ENCODE data around the gene APEX2. TPM values are rescaled to one million over a fixed set of nuclear protein-coding genes. Genes with fewer than 3 reads are reported as not detected.
A peak's percentile ranks its signal among the peaks of the same experiment; 100 is the strongest.
"Not testable (repeated sequence)": the region's sequence is repeated elsewhere in the genome, so short reads cannot be mapped to it uniquely, and the experiment has no call there.

APEX2 gene, protein sequence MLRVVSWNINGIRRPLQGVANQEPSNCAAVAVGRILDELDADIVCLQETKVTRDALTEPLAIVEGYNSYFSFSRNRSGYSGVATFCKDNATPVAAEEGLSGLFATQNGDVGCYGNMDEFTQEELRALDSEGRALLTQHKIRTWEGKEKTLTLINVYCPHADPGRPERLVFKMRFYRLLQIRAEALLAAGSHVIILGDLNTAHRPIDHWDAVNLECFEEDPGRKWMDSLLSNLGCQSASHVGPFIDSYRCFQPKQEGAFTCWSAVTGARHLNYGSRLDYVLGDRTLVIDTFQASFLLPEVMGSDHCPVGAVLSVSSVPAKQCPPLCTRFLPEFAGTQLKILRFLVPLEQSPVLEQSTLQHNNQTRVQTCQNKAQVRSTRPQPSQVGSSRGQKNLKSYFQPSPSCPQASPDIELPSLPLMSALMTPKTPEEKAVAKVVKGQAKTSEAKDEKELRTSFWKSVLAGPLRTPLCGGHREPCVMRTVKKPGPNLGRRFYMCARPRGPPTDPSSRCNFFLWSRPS
- total RNA-seq = 7.0 TPM
- long read RNA-seq, transcript APEX2-201 (6 exons, 3,245 nt) = major isoform, 26 of 27 reads
- long read RNA-seq, partial matches to known transcripts = 1 of 27 reads
- long read RNA-seq, other reads (novel, unspliced or antisense) = 0 of 27 reads

DNA sequence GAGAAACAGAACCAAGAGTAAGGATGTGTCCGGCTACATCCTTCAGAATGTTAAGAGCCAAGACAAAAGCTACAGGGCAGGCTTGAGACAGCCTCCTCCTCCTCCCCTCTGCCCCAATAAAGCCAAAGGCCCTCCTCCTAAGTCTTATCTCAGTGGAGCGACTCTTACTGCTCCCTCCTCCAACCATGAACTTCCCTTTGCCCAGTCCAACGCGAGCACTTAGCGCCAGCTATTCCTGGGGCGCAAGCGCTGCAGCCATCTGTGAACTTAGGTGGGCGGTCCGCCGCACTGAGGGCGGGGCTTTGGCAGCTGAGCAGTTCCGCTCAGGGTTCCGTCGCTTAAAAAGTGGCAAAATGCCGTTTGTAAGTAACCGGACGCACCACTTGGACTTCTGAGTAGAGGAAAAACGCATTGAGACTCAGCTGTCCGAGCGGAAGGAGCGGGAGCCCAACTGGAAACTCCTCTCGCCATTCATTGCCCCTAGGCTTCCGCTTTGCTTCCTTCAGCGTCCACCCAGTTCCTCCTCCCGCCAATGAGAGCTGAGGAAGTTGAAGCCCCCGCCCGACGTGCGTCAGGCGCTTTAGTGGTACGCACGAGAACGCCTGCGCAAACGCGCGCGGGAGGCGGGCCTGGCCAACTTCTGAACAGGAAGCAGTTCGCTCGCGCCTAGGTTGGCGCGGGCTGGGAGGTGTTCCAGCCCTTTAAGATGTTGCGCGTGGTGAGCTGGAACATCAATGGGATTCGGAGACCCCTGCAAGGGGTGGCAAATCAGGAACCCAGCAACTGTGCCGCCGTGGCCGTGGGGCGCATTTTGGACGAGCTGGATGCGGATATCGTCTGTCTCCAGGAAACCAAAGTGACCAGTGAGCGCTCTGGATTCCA, at the start of gene APEX2:
TSS of gene APEX2 (plus strand) at position 647 of the 882 bp plus-strand sequence. CDS start at position 707, 60 bp downstream.
- peak; percentile 95 for DNase-seq
- ATAC-seq (ENCODE audit: poor library complexity) = peak; percentile 98
- intact Hi-C loops (cut with DNase I) = no loop called here

DNA sequence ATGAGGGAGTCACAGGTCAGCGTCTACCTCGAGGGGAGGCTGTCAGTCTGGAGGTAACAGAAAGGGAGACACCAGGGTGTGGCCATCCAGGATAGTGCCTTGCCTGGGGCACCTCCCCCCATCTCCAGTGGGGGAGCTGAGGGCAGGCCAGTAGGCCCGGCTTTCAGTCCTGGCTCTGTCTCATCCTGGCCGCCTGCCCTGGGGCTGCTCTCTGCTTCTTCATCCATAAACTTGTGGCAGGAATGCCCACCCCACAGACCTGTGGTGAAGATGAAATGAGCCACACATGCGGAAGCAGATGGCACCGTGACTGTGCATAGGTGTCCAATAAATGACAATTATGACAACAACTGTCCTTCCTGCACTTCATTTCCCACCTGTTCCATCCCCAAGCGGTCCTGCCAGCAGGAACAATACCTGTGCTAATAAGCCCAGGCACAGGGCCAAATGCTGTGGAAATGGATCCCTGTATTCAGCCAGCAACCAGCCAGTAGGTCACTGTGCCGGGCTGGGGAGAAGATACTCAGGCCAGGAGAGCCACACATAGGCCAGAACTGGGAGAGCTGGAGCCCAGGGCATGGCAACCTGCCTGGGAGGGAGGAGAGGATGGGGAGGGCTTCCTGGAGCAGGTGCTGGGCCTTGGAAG, 49.3 kb upstream of the APEX2 start:
- DNase-seq (no peak), ATAC-seq (ENCODE audit: poor library complexity) (no peak)
- intact Hi-C loops (cut with DNase I) = no loop called here

DNA sequence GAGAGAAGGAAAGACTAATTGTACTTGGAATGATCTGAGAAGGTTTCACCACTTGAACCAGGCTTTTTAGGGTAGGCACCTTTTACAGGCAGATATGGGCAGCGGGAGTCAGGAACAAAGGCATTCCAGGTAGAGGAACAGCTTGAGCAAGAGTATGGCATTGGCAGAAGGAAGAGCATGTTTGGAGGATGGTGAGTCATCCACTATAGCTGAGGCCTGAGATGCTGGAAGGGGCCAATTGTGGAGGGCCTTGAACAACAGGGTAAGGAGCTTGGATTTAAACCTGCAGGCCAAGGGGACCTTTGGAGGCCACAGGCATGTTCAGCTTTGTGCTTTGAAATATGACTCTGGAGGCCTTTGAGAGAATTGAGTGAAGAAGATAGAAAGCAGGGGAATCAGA, 38.4 kb upstream of the APEX2 start:
- ATAC-seq (ENCODE audit: poor library complexity) = no peak
- intact Hi-C loops (cut with DNase I) = no loop called here
- no peak for DNase-seq

DNA sequence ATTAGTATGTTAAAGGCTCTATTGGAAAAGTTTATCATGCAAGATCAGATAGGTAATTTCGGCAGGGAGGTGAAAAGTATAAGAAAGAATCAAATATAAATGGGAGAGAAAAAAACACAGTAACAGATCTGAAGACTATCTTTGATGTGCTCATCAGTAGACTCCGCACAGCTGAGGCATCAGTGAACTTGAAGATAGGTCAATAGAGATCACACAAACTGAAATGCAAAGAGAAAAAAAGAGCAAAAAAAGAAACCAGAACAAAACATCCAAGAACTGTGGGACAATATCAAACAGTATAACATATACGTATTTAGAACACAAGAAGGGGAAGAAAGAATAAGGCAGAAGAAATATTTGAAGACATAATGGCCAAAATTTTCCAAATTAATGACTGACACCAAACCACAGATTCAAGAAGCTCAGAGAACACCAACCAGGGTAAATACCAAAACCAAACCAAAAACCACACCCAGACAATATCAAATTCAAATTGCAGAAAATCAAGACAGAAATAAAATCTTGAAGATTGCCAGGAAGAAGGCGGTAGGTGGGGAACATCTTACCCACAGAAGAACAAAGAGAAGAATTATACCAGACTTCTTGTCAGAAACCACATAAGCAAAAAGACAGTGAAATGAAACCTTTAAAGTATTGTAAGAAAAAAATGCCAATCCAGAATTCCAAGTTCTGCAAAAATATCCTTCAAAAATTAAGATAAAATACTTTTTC, 35.2 kb upstream of the APEX2 start:
- intact Hi-C loops (cut with DNase I) = no loop called here
- DNase-seq (no peak), ATAC-seq (ENCODE audit: poor library complexity) (no peak)

DNA sequence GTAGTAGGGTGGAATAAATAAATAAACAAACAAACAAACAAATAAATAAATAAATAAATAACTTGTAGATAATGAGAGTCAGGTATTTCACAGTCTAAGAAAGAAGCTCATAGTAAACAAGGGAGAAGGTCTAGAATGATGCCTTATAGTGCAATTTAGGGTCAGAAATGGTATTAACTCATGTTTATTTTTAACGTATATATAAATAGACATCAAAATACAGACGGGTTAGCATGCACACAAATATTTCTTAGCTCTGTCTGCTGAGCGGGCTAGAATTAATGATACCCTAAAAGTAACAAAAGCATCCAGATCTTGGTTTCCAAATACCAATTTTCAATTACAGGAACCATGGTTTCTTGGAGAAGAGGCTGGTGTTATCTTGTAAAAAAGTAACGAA, 22.8 kb upstream of the APEX2 start:
- intact Hi-C loops (cut with DNase I) = no loop called here
- DNase-seq (no peak), ATAC-seq (ENCODE audit: poor library complexity) (no peak)

DNA sequence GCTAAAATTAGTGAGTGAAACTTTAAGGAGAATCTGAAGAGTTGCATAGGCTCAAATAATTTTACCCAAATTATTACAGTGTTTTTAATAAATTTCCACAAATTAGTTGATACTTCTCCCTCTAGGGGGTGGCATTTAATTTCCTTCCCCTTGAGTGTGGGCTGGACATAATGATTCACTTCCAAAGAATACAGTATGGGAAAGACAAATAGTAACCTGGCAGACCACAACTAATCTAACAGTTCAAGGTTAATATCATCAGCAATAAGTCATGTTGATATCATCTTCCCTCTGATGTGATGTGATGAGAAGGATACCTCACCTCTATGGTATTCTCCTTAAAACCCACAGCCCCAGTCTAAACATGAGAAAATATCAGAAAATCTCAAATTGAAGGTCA, 21.7 kb upstream of the APEX2 start:
- no peak for ATAC-seq (ENCODE audit: poor library complexity)
- no peak for DNase-seq
- intact Hi-C loops (cut with DNase I) = no loop called here

DNA sequence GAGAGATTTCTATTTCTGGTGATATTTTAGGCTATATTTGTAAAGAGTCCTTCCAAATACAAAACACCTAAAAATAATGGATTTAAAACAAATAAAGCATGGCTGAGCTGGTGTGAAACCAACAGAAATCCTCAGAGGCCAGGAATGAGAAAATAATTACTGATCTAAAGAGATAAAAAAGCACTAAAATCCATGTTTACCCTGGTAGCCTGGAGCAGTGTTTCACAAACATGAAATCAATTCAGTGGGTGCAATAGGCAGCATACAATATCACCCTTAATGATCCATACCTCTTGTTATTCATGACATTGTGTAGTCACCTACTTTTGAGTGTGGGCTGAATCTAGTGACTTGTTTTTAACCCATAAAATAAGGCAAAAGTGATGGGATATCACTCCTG, 20.7 kb upstream of the APEX2 start:
- intact Hi-C loops (cut with DNase I) = no loop called here

DNA sequence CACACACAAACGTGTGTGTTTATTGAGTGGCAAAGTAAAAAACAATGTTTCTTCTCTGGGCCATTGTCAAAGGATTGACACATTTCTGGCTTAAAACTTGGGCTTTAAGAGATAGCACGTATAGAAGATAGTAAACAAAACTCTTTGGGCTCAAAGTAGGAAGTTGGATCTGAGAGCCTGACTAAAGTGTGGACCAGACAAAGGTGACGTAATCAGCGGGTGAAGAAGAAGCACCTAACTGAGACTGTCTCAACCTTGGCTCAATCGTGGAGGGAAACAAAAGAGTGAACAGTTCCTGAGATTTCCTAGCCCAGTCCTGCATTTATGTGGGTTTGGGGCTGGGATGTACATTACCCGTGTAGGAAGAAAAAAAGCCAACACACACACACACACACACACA, 19.8 kb upstream of the APEX2 start:
- DNase-seq (no peak), ATAC-seq (ENCODE audit: poor library complexity) (no peak)
- intact Hi-C loops (cut with DNase I) = no loop called here

More for the DNA sequence above, 20.7 kb upstream of the APEX2 start:
- DNase-seq (no peak), ATAC-seq (ENCODE audit: poor library complexity) (no peak)

DNA sequence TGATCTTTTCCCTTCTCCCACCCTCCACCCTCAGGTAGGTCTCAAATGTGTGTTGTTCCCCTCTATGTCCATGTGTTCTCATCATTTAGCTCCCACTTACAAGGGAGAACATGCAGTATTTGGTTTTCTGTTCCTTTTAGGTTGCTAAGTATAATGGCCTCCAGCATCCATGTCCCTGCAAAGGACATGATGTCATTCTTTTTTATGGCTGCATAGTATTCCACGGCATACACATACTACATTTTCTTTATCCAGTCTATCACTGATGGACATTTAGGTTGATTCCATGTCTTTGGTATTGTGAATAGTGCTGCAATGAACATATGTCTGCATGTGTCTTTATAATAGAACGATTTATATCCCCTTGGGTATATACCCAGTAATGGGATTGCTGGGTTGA, 16.9 kb upstream of the APEX2 start:
- DNase-seq; intact Hi-C loops (cut with DNase I); ATAC-seq (ENCODE audit: poor library complexity): not testable (repeated sequence)

DNA sequence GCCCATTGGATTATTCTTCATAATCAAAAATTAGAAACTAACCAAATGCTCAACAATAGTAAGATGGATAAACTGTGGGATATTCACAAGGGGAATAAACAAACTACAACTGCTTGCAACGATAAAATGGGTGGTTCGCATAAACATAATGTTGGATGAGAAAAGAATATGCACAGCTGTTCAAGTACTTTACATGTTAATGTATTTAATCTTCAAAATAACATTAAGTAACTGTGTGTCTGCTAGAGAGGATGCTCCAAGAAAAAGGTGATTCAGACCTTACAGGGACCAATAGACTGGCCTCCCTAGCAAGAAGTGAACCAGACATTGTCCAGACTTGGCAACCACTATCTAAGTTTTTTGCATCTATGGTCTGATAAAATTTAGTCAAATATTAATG, 8.5 kb upstream of the APEX2 start:
- no peak for DNase-seq
- ATAC-seq (ENCODE audit: poor library complexity) = no peak
- intact Hi-C loops (cut with DNase I) = no loop called here

DNA sequence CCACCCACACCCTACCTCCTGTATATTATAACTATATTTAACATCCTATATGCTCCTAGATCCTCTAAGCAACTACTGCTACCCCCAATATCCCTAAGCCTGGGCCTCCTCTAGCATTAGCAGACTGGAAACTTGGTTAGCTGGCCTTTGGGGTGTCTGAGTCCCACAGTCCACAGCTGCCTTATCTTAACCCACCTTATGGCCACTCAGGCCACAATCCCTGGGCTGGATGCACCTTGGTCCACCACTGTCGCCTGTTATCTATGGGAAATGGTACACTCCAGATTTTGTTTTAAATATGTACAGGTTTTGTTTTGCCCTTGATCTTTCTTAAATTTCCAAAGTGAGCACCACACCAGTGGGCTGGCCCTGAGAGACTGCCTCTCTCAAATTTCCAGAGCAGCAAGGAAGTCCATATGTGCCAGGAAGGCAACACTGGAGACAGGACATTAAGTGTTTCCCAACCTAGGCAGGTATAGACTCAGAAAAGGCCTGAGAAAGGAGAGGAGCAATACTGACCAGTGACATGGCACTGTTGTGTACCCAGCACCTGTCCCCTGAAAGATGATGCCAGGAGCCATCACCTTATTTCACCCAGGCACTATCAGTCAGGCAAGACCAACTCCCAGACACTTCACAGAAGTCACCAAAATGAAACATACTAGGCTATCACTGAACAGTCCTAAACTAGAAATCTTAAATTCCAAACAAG, 7.1 kb upstream of the APEX2 start:
- DNase-seq (no peak), ATAC-seq (ENCODE audit: poor library complexity) (no peak)
- intact Hi-C loops (cut with DNase I) = no loop called here

DNA sequence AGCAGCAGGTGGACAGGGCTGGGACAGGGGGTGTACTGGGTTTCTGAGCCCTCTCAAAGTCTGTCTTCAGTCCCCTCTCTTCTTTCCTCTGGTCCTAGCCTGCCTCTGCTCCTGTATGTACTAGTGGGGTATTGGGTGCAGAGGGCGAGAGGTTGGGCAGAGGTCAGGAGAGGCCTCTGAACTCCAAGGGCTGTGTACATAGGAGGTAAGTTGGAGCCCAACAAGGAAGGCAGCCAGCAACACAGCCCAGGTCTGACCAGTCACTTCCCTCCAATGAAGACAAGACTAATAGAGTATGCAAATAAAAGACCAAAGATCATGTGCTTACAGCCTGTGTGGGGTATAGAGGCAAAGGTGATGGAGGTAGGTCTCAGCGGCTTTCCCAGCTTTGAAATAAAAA, 6.1 kb upstream of the APEX2 start, which contains the start of gene PFKFB1:
TSS of gene PFKFB1 (minus strand) at position 90 of the 400 bp plus-strand sequence. CDS start 181 bp downstream, outside the sequence.
- ATAC-seq (ENCODE audit: poor library complexity) = no peak
- no peak for DNase-seq
- intact Hi-C loops (cut with DNase I) = no loop called here

DNA sequence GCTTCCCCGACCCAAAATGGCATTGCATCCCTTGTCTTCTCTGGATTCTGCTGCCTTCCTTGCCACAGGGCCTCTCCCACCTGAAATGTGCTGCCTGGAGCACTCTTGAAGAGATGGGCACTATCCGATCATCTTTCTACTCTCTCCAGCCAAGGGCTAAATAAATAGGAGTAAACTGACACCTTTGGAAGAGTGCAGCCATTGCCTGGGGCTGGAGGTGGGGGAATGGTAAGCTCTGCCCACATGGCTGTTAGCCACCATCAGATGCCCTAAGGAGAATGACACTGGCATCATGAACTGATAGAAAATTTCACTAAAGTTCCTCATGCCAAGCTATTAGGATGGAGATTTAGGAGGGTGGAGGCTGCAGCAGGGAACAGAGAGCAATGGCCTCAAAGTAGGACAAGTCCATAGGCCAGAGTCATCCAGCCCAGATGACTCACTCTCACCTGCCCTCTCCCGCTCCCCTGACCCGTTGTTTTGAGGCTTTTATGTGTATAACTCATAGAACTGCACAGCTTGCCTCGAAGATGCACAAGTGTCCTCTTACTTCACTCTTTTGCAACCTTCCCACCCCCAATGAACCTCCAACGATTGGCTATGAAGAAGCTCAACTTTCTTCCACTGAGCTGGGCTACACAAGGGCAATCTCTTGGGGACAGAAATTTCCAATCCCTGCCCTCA, 5.4 kb upstream of the APEX2 start:
- DNase-seq = no peak
- intact Hi-C loops (cut with DNase I) = no loop called here
- ATAC-seq (ENCODE audit: poor library complexity) = no peak

DNA sequence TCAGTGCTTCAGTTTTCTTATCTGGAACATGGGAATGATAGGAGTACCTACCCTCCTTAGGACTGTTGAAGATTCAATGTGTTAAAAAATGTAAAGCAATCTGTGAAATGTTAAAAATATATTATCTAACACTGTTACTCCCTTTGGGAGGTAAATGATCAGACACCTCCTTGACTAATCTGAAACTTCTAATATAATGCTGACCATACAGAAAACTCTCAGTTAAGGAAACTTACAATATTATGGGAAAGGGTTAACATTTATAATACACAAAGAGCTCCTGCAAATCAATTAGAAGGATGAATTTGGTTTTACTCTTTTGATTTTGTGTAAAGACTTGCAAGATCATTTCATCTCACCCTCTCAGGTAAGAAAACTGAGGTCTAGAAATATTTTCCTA, 4.5 kb upstream of the APEX2 start:
- DNase-seq = no peak
- intact Hi-C loops (cut with DNase I) = no loop called here
- no peak for ATAC-seq (ENCODE audit: poor library complexity)

DNA sequence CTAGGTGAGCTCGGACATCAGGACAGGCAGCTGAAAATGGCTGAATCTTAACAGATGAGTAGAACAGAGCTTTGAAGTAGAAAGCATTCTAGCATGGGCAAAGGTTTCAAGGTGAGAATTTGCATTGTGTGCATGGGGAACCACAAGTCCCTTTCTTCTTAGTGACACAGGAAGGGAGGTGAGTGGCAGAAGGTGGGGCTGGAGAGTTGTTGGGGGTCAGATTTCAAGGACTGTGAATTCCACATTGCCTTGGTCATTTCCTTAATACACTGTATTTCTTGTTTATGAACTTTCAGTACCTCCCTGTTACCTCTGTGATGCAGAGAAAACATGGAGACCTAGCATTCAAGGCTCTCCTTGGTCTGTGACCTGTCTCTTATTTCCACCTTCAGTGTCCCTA, 4.1 kb downstream of the APEX2 start:
- DNase-seq (no peak), ATAC-seq (ENCODE audit: poor library complexity) (no peak)
- intact Hi-C loops (cut with DNase I) = no loop called here

DNA sequence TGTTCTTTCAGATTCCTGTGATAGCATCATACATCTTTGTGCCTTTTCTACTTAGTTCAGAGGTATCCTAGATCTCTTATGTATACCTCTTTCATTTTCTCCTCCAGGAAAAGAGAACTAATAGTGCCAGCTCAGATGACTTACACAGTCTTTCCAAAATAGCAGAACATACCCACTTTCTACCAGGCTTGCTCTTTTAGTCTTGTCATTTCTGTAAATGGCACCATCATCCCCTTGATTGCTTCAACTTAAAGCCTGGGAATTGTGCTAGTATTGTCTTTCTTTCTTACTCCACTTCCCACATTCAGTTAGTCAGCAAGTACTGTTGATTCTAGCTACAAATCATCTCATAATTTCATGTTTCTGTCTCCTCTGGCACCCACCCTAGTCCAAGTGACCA, 5.1 kb downstream of the APEX2 start:
- ATAC-seq (ENCODE audit: poor library complexity) (no peak), DNase-seq (no peak)

More for the DNA sequence above, 5.1 kb downstream of the APEX2 start:
- intact Hi-C loops (cut with DNase I) = no loop called here
